HepG2 (cell line): ENCODE data around the gene OST4. TPM values are rescaled to one million over a fixed set of nuclear protein-coding genes. Genes with fewer than 3 reads are reported as not detected.

Experiments
- ATAC-seq: fragments of 200-7000 bp; cut with Tn5 transposase; 3 replicates; pipeline ENCODE4 v1.9.1; 2020; ENCODE audit warnings: mild to moderate bottlenecking, moderate library complexity
- BruUV-seq: library from RNA; stranded (reverse); fragments of 400-500 nt; replicated peaks from 2 replicates; lab custom pipeline; 2021; lab: Mats Ljungman, UMichigan
- CTCF ChIA-PET: fragments of 300-600 bp; formaldehyde crosslinking; extraction: SDS; loops from one replicate; lab custom pipeline; 2021; ENCODE audit warnings: low total read pairs, inconsistent platforms, low intra/inter-chr PET ratio; lab: Yijun Ruan, JAX
- POLR2A ChIA-PET: fragments of 350-600 bp; sonication (Branson Sonifier 250); formaldehyde crosslinking; loops from one replicate; lab custom pipeline; 2020; ENCODE audit warnings: antibody characterized with exemption, inconsistent platforms; lab: Yijun Ruan, JAX
- DNase-seq: peaks from one replicate; pipeline ENCODE4 v3.0.0-alpha.2; 2015; ENCODE audit warnings: low spot score
- FAIRE-seq: peaks from 3 replicates; lab custom pipeline; 2011; peaks lifted over from hg19 to GRCh38; lab: Jason Lieb, UNC
- H2AFZ ChIP-seq: one replicate; pipeline ENCODE4 v1.6.1; 2011; ENCODE audit warnings: low read length, inconsistent platforms
- H3K27ac ChIP-seq: fragments of 300-600 bp; 3 replicates; pipeline ENCODE4 v1.8.0; 2011; ENCODE audit warnings: mixed run types, mild to moderate bottlenecking, mixed read lengths, low read length, inconsistent platforms; ENCODE audit not compliant: insufficient read depth; ENCODE audit errors: extremely low read length
- H3K27me3 ChIP-seq, 2 experiments: fragments of 200-600 bp in 1 of 2; 2 replicates in 1 of 2; 3 replicates in 1 of 2; pipeline versions ENCODE4 v1.6.0 to v1.8.0; 2011; ENCODE audit warnings: low read length in 2 of 2, mild to moderate bottlenecking in 2 of 2, moderate library complexity in 2 of 2, inconsistent platforms in 1 of 2; ENCODE audit not compliant: insufficient read depth in 2 of 2, control insufficient read depth in 1 of 2
- H3K36me3 ChIP-seq, 2 experiments: fragments of 200-600 bp in 1 of 2; replicated peaks in 1 of 2; 2 replicates in 1 of 2; 3 replicates in 1 of 2; pipeline versions ENCODE4 v1.5.1 to v1.8.0; 2011; ENCODE audit warnings: low read length in 2 of 2, inconsistent platforms in 1 of 2; ENCODE audit not compliant: insufficient read depth in 2 of 2, control insufficient read depth in 1 of 2
- H3K4me1 ChIP-seq: 2 replicates; pipeline ENCODE4 v1.5.1; 2012; ENCODE audit warnings: low read length, inconsistent platforms; ENCODE audit not compliant: insufficient read depth
- H3K4me2 ChIP-seq: 2 replicates; pipeline ENCODE4 v1.6.0; 2011; ENCODE audit warnings: low read depth, low read length, inconsistent platforms
- H3K4me3 ChIP-seq, 3 experiments: fragments of 200-600 bp in 1 of 3; sonication (generic), shearing (Covaris generic) in 1 of 3; replicated peaks in 1 of 3; 2 replicates each; pipeline ENCODE4 v1.5.1; 2011 to 2016; ENCODE audit warnings: low read length in 3 of 3, inconsistent platforms in 2 of 3, low read depth in 2 of 3, mild to moderate bottlenecking in 2 of 3, control low read depth in 1 of 3, mixed read lengths in 1 of 3; ENCODE audit not compliant: insufficient read depth in 1 of 3
- H3K79me2 ChIP-seq: one replicate; pipeline ENCODE4 v1.6.1; 2011; ENCODE audit warnings: low read length, inconsistent platforms; ENCODE audit not compliant: insufficient read depth
- H3K9ac ChIP-seq: 2 replicates; pipeline ENCODE4 v1.6.0; 2011; ENCODE audit warnings: mild to moderate bottlenecking, low read depth, low read length, inconsistent platforms; ENCODE audit not compliant: insufficient read depth
- H3K9me3 ChIP-seq: 2 replicates; pipeline ENCODE4 v1.5.1; 2012; ENCODE audit warnings: mild to moderate bottlenecking, low read length
- H4K20me1 ChIP-seq: 2 replicates; pipeline ENCODE4 v1.6.0; 2011; ENCODE audit warnings: inconsistent platforms, mild to moderate bottlenecking, low read length, moderate library complexity; ENCODE audit not compliant: insufficient read depth
- AGO2 ChIP-seq: fragments of 200-400 bp; formaldehyde crosslinking; optimal IDR thresholded peaks from 2 replicates; pipeline ENCODE3; 2017; ENCODE audit warnings: mild to moderate bottlenecking, low read depth, low read length, moderate library complexity
- CHD4 ChIP-seq: fragments of 200-600 bp; sonication (generic); IDR thresholded peaks from 2 replicates; pipeline ENCODE4 v1.7.0; 2017; ENCODE audit warnings: mild to moderate bottlenecking, low read length, borderline replicate concordance
- KLF15 ChIP-seq: sonication (generic); formaldehyde crosslinking; IDR thresholded peaks from 2 replicates; pipeline ENCODE4 v1.8.1; 2023; ENCODE audit warnings: borderline replicate concordance, mild to moderate bottlenecking, inconsistent platforms, missing genetic modification reagents, mixed read lengths
- LRRFIP1 ChIP-seq: sonication (generic); formaldehyde crosslinking; conservative IDR thresholded peaks from 2 replicates; pipeline ENCODE4 v1.4.0; 2020; ENCODE audit warnings: missing genetic modification reagents
- NRL ChIP-seq: sonication (generic); formaldehyde crosslinking; IDR thresholded peaks from 2 replicates; pipeline ENCODE4 v1.5.0; 2020; ENCODE audit warnings: missing genetic modification reagents, mild to moderate bottlenecking, moderate library complexity, borderline replicate concordance
- SMARCC2 ChIP-seq: fragments of 450-650 bp; IDR thresholded peaks from 2 replicates; pipeline ENCODE4 v1.6.1; 2017; ENCODE audit warnings: antibody characterized with exemption, mild to moderate bottlenecking
- YY1 ChIP-seq: IDR thresholded peaks from 2 replicates; pipeline ENCODE4 v1.6.1; 2011; ENCODE audit warnings: low read length, low read depth, moderate library complexity, mild to moderate bottlenecking; ENCODE audit not compliant: insufficient read depth, insufficient replicate concordance
- ZBTB46 ChIP-seq: sonication (generic); formaldehyde crosslinking; IDR thresholded peaks from 2 replicates; pipeline ENCODE4 v1.4.0; 2020; ENCODE audit warnings: mild to moderate bottlenecking, missing genetic modification reagents, borderline replicate concordance
- ZNF121 ChIP-seq: sonication (generic); formaldehyde crosslinking; IDR thresholded peaks from 2 replicates; pipeline ENCODE4 v1.5.0; 2020; ENCODE audit warnings: mild to moderate bottlenecking, missing genetic modification reagents
- ZNF333 ChIP-seq: sonication (generic); formaldehyde crosslinking; IDR thresholded peaks from 2 replicates; pipeline ENCODE4 v1.4.0; 2020; ENCODE audit warnings: mild to moderate bottlenecking, missing genetic modification reagents, borderline replicate concordance
- ZNF414 ChIP-seq: sonication (generic); formaldehyde crosslinking; IDR thresholded peaks from 2 replicates; pipeline ENCODE4 v1.5.0; 2020; ENCODE audit warnings: missing genetic modification reagents
- WGBS: methylation state at CpG from one replicate; pipeline ENCODE4 v1.1.6; 2017; ENCODE audit warnings: low lambda C conversion rate; 5-methylcytosine and 5-hydroxymethylcytosine counted together
- in situ Hi-C: cut with HindIII; loops from 2 replicates; pipeline ENCODE4 v1.10.0; 2017; ENCODE audit warnings: low pct_unique_long_range_greater_than_20kb; ENCODE audit not compliant: extremely low pct_ligation_motif_present
- intact Hi-C: fragments of 100-400 bp; cut with micrococcal nuclease; formaldehyde crosslinking; loops from one replicate; pipeline ENCODE4 v1.10.0; 2022; ENCODE audit not compliant: unreplicated experiment
- polyA plus RNA-seq, 8 experiments: library from polyadenylated mRNA; depleted of rRNA in 3 of 8; stranded (reverse) in 7 of 8; unstranded in 1 of 8; fragments of >200 nt; fragmentation: Illumina TruSeq in 4 of 8; extraction: Trizol in 4 of 8; gene quantifications; 2 replicates each; pipeline versions ENCODE4 v1.2.1 to v1.2.3, GENCODE V29; 2011 to 2016; ENCODE audit warnings: low read depth in 4 of 8, missing spikeins in 1 of 8, mixed read lengths in 1 of 8; ENCODE audit not compliant: insufficient read depth in 1 of 8
- total RNA-seq, 5 experiments: library from RNA; depleted of rRNA; stranded (reverse); fragments of >200 nt; fragmentation: Illumina TruSeq; extraction: Trizol; gene quantifications; 2 replicates each; pipeline ENCODE4 v1.2.3, GENCODE V29; 2016; ENCODE audit warnings: low read depth in 1 of 5

OST4 gene
- total and polyA plus RNA-seq, 2 of the 13 experiments (the other 11 are each of a cell fraction or from before 2014, with no cell fraction given) = 498 to 584 TPM

GRCh38 chr2:27038012-27038411 is 33.4 kb downstream of the OST4 start:
- Histone ChIP-seq H3K36me3 (peaks cover 62 to 80% of the 10 kb centered on the region in 2 experiments), H3K9me3 (no peaks in the 10 kb centered on the region), H3K27ac (no peak overlapping the region), H3K4me2 (no peak overlapping the region), H4K20me1 (no peaks in the 10 kb centered on the region; the same call in 1 of the 2 replicates), H3K4me1 (peaks cover 24% of the 10 kb centered on the region), H3K9ac (no peak overlapping the region), H3K79me2 (peaks cover 32% of the 10 kb centered on the region), H3K27me3 (no peaks in the 10 kb centered on the region; a peak in 1 of 5 replicates), H3K4me3 (no peak overlapping the region)
- no TSS peak for BruUV-seq
- in situ Hi-C loops = no loop called here
- ChIA-PET POLR2A (interaction anchor here (3.0 kb wide), 1 partner anchor 12 kb away, joined by 19 read pairs; the partner anchor contains the start of gene AGBL5), CTCF (no interaction called here)
- WGBS = 92% methylated on average over 6 of the region's 6 CpGs
- DNase-seq (no peak), ATAC-seq (no peak)
- TF ChIP-seq NRL (0 out of 2 replicates have a peak, but pooled peaks have one; percentile 59), AGO2 (peak; percentile 33), ZNF121 (CRISPR knock-in tag) (no peak), CHD4 (no peak)
- TF ChIP-seq, all 625 proteins: peak for 2
- intact Hi-C loops = loop anchor here (10.0 kb wide), 1 partner anchor 47 kb away; the partner anchor contains the start of gene KHK
- no peak overlapping the region for H2AFZ ChIP-seq
- no peak for FAIRE-seq

GRCh38 chr2:27033253-27033852 is 38.1 kb downstream of the OST4 start:
- Histone ChIP-seq H3K36me3 (peaks cover 32 to 40% of the 10 kb centered on the region in 2 experiments), H3K9me3 (no peaks in the 10 kb centered on the region), H3K4me3 (peak overlapping the region; percentile 82 to 97 (median 97)), H3K9ac (peak overlapping the region; percentile 97), H3K4me1 (peaks cover 59% of the 10 kb centered on the region), H2AFZ (no peak overlapping the region), H3K4me2 (peak overlapping the region; percentile 93), H4K20me1 (no peaks in the 10 kb centered on the region; the same call in 1 of the 2 replicates), H3K27me3 (no peaks in the 10 kb centered on the region; a peak in 1 of 5 replicates), H3K27ac (peak overlapping the region; percentile 72), H3K79me2 (peaks cover 49% of the 10 kb centered on the region)
- ChIA-PET POLR2A (interaction anchor here (0.9 to 4.8 kb wide), 10 partner anchors 9 to 60 kb away, joined by 3 to 59 read pairs (median 4); partner anchors contain the start of genes AGBL5 and OST4), CTCF (no interaction called here)
- in situ Hi-C loops (no loop called here), intact Hi-C loops (loop anchor here (10.0 kb wide), 1 partner anchor 51 kb away; the partner anchor contains the start of gene KHK)
- WGBS = under 1% methylated on average over 6 of the region's 11 CpGs
- FAIRE-seq (no peak), ATAC-seq (peak; percentile 13), DNase-seq (no peak)
- BruUV-seq = TSS peak; percentile 76
- TF ChIP-seq SMARCC2 = no peak
- TF ChIP-seq YY1 = no peak
- TF ChIP-seq LRRFIP1 = no peak
- no peak for TF ChIP-seq ZNF333 (CRISPR knock-in tag)
- 0 out of 2 replicates have a peak, but pooled peaks have one; percentile 22 for TF ChIP-seq ZBTB46 (CRISPR knock-in tag)
- no peak for TF ChIP-seq ZNF414
- TF ChIP-seq KLF15 (CRISPR knock-in tag) = peak; percentile 16
